Transverse colon (tissue), 4 donors: ENCODE results near the gene CLCN1.
A peak's percentile ranks its signal among the peaks of the same experiment; 100 is the strongest.

Source experiments
- CTCF ChIP-seq, 5 experiments: fragments of 200-600 bp in 3 of 5; fragments of 450-650 bp in 2 of 5; sonication (generic) in 3 of 5; IDR thresholded peaks; 1 replicate in 2 of 5; 2 replicates in 3 of 5; pipeline ENCODE4 v1.5.1; 2016 to 2017; ENCODE audit warnings: antibody characterized with exemption in 5 of 5, inconsistent platforms in 3 of 5, mild to moderate bottlenecking in 2 of 5, moderate library complexity in 1 of 5
- POLR2A ChIP-seq: fragments of 450-650 bp; IDR thresholded peaks from one replicate; pipeline ENCODE4 v1.6.1; 2016; ENCODE audit warnings: antibody characterized with exemption, mild to moderate bottlenecking, moderate library complexity
- POLR2AphosphoS5 ChIP-seq, 3 donors: sonication (generic); formaldehyde crosslinking; IDR thresholded peaks; one replicate each; pipeline ENCODE4 v1.6.1; 2016; ENCODE audit warnings: antibody characterized with exemption in 3 of 3

GRCh38 chr7:143380260-143380645 lies 64.3 kb downstream of the CLCN1 start:
- peak; percentile 94 to 98 (median 95) for TF ChIP-seq CTCF (IDR thresholded peaks at IDR 0.05)
- no peak for TF ChIP-seq POLR2A
- peak in 1 of 3 donors; percentile 4 for TF ChIP-seq POLR2AphosphoS5 (IDR thresholded peaks at IDR 0.05)
